ENCODE measurements around the gene CHD9. TPM values are rescaled to one million over a fixed set of nuclear protein-coding genes. Genes with fewer than 3 reads are reported as not detected.

The CHD9 gene
- total RNA-seq, 1 donor from 2014 or later, result 99.0 TPM

GRCh38 chr16:53103811-53104210 is 49.0 kb downstream of the CHD9 start:
- H3K36me3 Mint-ChIP-seq (ENCODE audit: unreplicated experiment), result peaks cover 8% of the 10 kb centered on the region

GRCh38 chr16:53105565-53105964 is 50.8 kb downstream of the CHD9 start:
- H3K4me3 Mint-ChIP-seq (ENCODE audit: unreplicated experiment), result no peak overlapping the region
- H3K4me1 Mint-ChIP-seq (ENCODE audit: unreplicated experiment), result peaks cover 20% of the 10 kb centered on the region
- TF ChIP-seq CTCF (IDR thresholded peaks at IDR 0.05), result no peak
- H3K27ac Mint-ChIP-seq (ENCODE audit: unreplicated experiment), result no peak overlapping the region
- DNase-seq (ENCODE audit: extremely low spot score, unreplicated experiment), result no peak
- peaks cover 8% of the 10 kb centered on the region for H3K36me3 Mint-ChIP-seq (ENCODE audit: unreplicated experiment)
- no peaks in the 10 kb centered on the region for H3K9me3 Mint-ChIP-seq (ENCODE audit: unreplicated experiment)
- H3K27me3 Mint-ChIP-seq (ENCODE audit: unreplicated experiment), result no peaks in the 10 kb centered on the region

More at GRCh38 chr16:53103811-53104210, 49.0 kb downstream of the CHD9 start:
- TF ChIP-seq CTCF (IDR thresholded peaks at IDR 0.05), result no peak
- DNase-seq (ENCODE audit: extremely low spot score, unreplicated experiment), result no peak
- no peak overlapping the region for H3K4me3 Mint-ChIP-seq (ENCODE audit: unreplicated experiment)
- peaks cover 37% of the 10 kb centered on the region for H3K4me1 Mint-ChIP-seq (ENCODE audit: unreplicated experiment)
- no peaks in the 10 kb centered on the region for H3K9me3 Mint-ChIP-seq (ENCODE audit: unreplicated experiment)
- H3K27ac Mint-ChIP-seq (ENCODE audit: unreplicated experiment), result no peak overlapping the region
- no peaks in the 10 kb centered on the region for H3K27me3 Mint-ChIP-seq (ENCODE audit: unreplicated experiment)

- no peaks in the 10 kb centered on the region for H3K9me3 Mint-ChIP-seq (ENCODE audit: unreplicated experiment)
- TF ChIP-seq CTCF (IDR thresholded peaks at IDR 0.05), result no peak
- DNase-seq (ENCODE audit: extremely low spot score, unreplicated experiment), result no peak
- H3K4me3 Mint-ChIP-seq (ENCODE audit: unreplicated experiment), result no peak overlapping the region
- no peak overlapping the region for H3K27ac Mint-ChIP-seq (ENCODE audit: unreplicated experiment)
- peaks cover 5% of the 10 kb centered on the region for H3K4me1 Mint-ChIP-seq (ENCODE audit: unreplicated experiment)
- H3K36me3 Mint-ChIP-seq (ENCODE audit: unreplicated experiment), result peaks cover 6% of the 10 kb centered on the region
- H3K27me3 Mint-ChIP-seq (ENCODE audit: unreplicated experiment), result no peaks in the 10 kb centered on the region
These were observed 56.4 kb downstream of the CHD9 start for GRCh38 chr16:53111078-53111791.

- peaks cover 5% of the 10 kb centered on the region for H3K36me3 Mint-ChIP-seq (ENCODE audit: unreplicated experiment)
- DNase-seq (ENCODE audit: extremely low spot score, unreplicated experiment), result no peak
- H3K4me1 Mint-ChIP-seq (ENCODE audit: unreplicated experiment), result peaks cover 5% of the 10 kb centered on the region
- no peak for TF ChIP-seq CTCF (IDR thresholded peaks at IDR 0.05)
- H3K4me3 Mint-ChIP-seq (ENCODE audit: unreplicated experiment), result no peak overlapping the region
- H3K27ac Mint-ChIP-seq (ENCODE audit: unreplicated experiment), result no peak overlapping the region
- no peaks in the 10 kb centered on the region for H3K9me3 Mint-ChIP-seq (ENCODE audit: unreplicated experiment)
- H3K27me3 Mint-ChIP-seq (ENCODE audit: unreplicated experiment), result no peaks in the 10 kb centered on the region
These were observed 57.2 kb downstream of the CHD9 start for GRCh38 chr16:53112015-53112414.

GRCh38 chr16:53115047-53115446 is 60.3 kb downstream of the CHD9 start:
- TF ChIP-seq CTCF (IDR thresholded peaks at IDR 0.05), result no peak

More at GRCh38 chr16:53115047-53115446, 60.3 kb downstream of the CHD9 start:
- no peak overlapping the region for H3K4me3 Mint-ChIP-seq (ENCODE audit: unreplicated experiment)
- no peaks in the 10 kb centered on the region for H3K27me3 Mint-ChIP-seq (ENCODE audit: unreplicated experiment)
- H3K27ac Mint-ChIP-seq (ENCODE audit: unreplicated experiment), result no peak overlapping the region
- H3K9me3 Mint-ChIP-seq (ENCODE audit: unreplicated experiment), result no peaks in the 10 kb centered on the region
- H3K4me1 Mint-ChIP-seq (ENCODE audit: unreplicated experiment), result peaks cover 5% of the 10 kb centered on the region
- no peak for DNase-seq (ENCODE audit: extremely low spot score, unreplicated experiment)
- H3K36me3 Mint-ChIP-seq (ENCODE audit: unreplicated experiment), result peaks cover 5% of the 10 kb centered on the region

Data from osteocyte (in vitro differentiated cells).